DMS114 treated with DMSO at 0.1 percent for 48 hours (cell line): ENCODE results near the gene POLA2.
"Not testable (repeated sequence)": the region's sequence is repeated elsewhere in the genome, so short reads cannot be mapped to it uniquely, and the experiment has no call there.

ENCODE experiments used
- DNase-seq: peaks from one replicate; lab custom pipeline; 2025; ENCODE audit not compliant: unreplicated experiment; lab: John Stamatoyannopoulos, UW

The POLA2 gene

GRCh38 chr11:65329944-65330403, 68.2 kb downstream of the POLA2 start:
- peak; percentile 89 for DNase-seq

- DNase-seq, result no peak
Observed at GRCh38 chr11:65330544-65330943, 68.8 kb downstream of the POLA2 start.

- DNase-seq, result not testable (repeated sequence)
Observed at GRCh38 chr11:65332591-65332990, 70.8 kb downstream of the POLA2 start.

- DNase-seq, result no peak
Observed at GRCh38 chr11:65334696-65335295, 73.0 kb downstream of the POLA2 start.

GRCh38 chr11:65338676-65339075, 76.9 kb downstream of the POLA2 start:
- no peak for DNase-seq

GRCh38 chr11:65340226-65340625, 78.5 kb downstream of the POLA2 start:
- no peak for DNase-seq

GRCh38 chr11:65341856-65342255, 80.1 kb downstream of the POLA2 start:
- DNase-seq, result no peak
